Testis (tissue), 3 donors: Measurements from ENCODE around the gene DPP10. TPM values are rescaled to one million over a fixed set of nuclear protein-coding genes. Genes with fewer than 3 reads are reported as not detected.

Source experiments
- DNase-seq: peaks from one replicate; pipeline ENCODE4 v3.0.0-alpha.2; 2019
- H3K27ac ChIP-seq, 2 donors: fragments of 200-600 bp; sonication (generic); one replicate each; pipeline ENCODE4 v1.5.1; 2019
- H3K27me3 ChIP-seq: fragments of 200-600 bp; sonication (generic); one replicate; pipeline ENCODE4 v1.5.1; 2019
- H3K36me3 ChIP-seq: fragments of 200-600 bp; sonication (generic); one replicate; pipeline ENCODE4 v1.5.1; 2017; ENCODE audit warnings: low read depth; ENCODE audit errors: missing control alignments
- H3K4me1 ChIP-seq: fragments of 200-600 bp; sonication (generic); one replicate; pipeline ENCODE4 v1.5.1; 2019
- H3K4me3 ChIP-seq, 2 donors: fragments of 200-600 bp; sonication (generic); one replicate each; pipeline ENCODE4 v1.5.1; 2017 to 2019
- H3K9me3 ChIP-seq: fragments of 200-600 bp; sonication (generic); one replicate; pipeline ENCODE4 v1.5.1; 2017
- CTCF ChIP-seq, 3 experiments: fragments of 450-650 bp in 2 of 3; fragments of 200-600 bp in 1 of 3; sonication (generic) in 1 of 3; IDR thresholded peaks; one replicate each; pipeline ENCODE4 v1.5.1; 2016 to 2019; ENCODE audit warnings: antibody characterized with exemption in 3 of 3, mild to moderate bottlenecking in 2 of 3, moderate library complexity in 1 of 3
- POLR2A ChIP-seq: fragments of 450-650 bp; IDR thresholded peaks from one replicate; pipeline ENCODE4 v1.6.1; 2017; ENCODE audit warnings: antibody characterized with exemption, mild to moderate bottlenecking, moderate library complexity
- WGBS, 2 donors: methylation state at CpG; one replicate each; pipeline ENCODE4 v1.1.5; 2018; 5-methylcytosine and 5-hydroxymethylcytosine counted together
- intact Hi-C: fragments of 100-400 bp; cut with DNase I; formaldehyde crosslinking; loops from one replicate; pipeline ENCODE4 v1.15.1; 2023; ENCODE audit warnings: low total_unique reads
- polyA plus RNA-seq: library from polyadenylated mRNA; stranded (reverse); fragments of 350-450 nt; fragmentation: Illumina TruSeq; extraction: RNeasy Lipid Tissue Mini Kit (QIAGEN cat#74804); gene quantifications from one replicate; pipeline ENCODE4 v1.2.3, GENCODE V29; 2014; ENCODE audit warnings: low read depth, low replicate concordance; ENCODE audit not compliant: insufficient read depth
- total RNA-seq, 2 donors: library from RNA; depleted of rRNA; stranded (reverse); fragments of >200 nt; gene quantifications; one replicate each; pipeline ENCODE4 v1.2.3, GENCODE V29; 2016

Gene DPP10
- total and polyA plus RNA-seq, 3 donors from 2014 or later: 1.7 to 6.7 (median 6.7) TPM

- DNase-seq: no peak
- Histone ChIP-seq H3K9me3 (no peaks in the 10 kb centered on the region), H3K27me3 (no peaks in the 10 kb centered on the region), H3K4me1 (no peaks in the 10 kb centered on the region), H3K36me3 (no peaks in the 10 kb centered on the region), H3K4me3 (no peak overlapping the region), H3K27ac (no peak overlapping the region)
- TF ChIP-seq CTCF (IDR thresholded peaks at IDR 0.05) (no peak), POLR2A (no peak)
- intact Hi-C loops: no loop called here
- WGBS, 2 donors: 86% methylated on average over 4 of the region's 4 CpGs
Observed at GRCh38 chr2:115533081-115533480, 1090.6 kb downstream of the DPP10 start.

DNA sequence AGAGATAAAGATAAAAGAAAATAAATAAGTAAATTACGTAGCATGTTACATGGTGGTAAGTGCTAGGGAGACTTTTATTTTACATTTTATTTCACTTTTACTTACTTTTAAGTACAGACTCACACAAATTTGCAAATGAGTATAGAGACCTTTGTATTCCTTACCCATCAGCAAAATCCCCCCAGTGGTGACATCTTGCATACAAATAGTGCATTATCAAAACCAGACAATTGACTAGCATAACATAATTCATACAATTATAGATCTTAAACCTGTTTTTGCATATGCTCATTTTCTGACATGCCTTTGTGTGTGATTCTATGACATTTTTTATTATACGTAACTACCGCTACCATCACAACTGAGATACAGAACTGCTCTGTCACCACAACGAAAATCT is 1099.4 kb downstream of the DPP10 start:
- no peaks in the 10 kb centered on the region for H3K9me3 ChIP-seq
- TF ChIP-seq POLR2A: no peak
- TF ChIP-seq CTCF (IDR thresholded peaks at IDR 0.05): no peak
- no peaks in the 10 kb centered on the region for H3K36me3 ChIP-seq
- H3K27me3 ChIP-seq: no peaks in the 10 kb centered on the region
- no peak overlapping the region for H3K4me3 ChIP-seq
- intact Hi-C loops: no loop called here
- H3K4me1 ChIP-seq: no peaks in the 10 kb centered on the region
- WGBS, 2 donors: 96 to 97% methylated on average over 4 of the region's 4 CpGs
- no peak overlapping the region for H3K27ac ChIP-seq
- no peak for DNase-seq

- H3K27ac ChIP-seq: no peak overlapping the region
- no peaks in the 10 kb centered on the region for H3K4me1 ChIP-seq
- no peaks in the 10 kb centered on the region for H3K27me3 ChIP-seq
- intact Hi-C loops: no loop called here
- H3K9me3 ChIP-seq: no peaks in the 10 kb centered on the region
- TF ChIP-seq CTCF (IDR thresholded peaks at IDR 0.05) (no peak), POLR2A (no peak)
- no peak for DNase-seq
- no peaks in the 10 kb centered on the region for H3K36me3 ChIP-seq
- WGBS, 2 donors: 66 to 74% methylated on average over 1 of the region's 1 CpG
- H3K4me3 ChIP-seq: no peak overlapping the region
Observed at GRCh38 chr2:115542331-115542730, 1099.9 kb downstream of the DPP10 start.

DNA sequence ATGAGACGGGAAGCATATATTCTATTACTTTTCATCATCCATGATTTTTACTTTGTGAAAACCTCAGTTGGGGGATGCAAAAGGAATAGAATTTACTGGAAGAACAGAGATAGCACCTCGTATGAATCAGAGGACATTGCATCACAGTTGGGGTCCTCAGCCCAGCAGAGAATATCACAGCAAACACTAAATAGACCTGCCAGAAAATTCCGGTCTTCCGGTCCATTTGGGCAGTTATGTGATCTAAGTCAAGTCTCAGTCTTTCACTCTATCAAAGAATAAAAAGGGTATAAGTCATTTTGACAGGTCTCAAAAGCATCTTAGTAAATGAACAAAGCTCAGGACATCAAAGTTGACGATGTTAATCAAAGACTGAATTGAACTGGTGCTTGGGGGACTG is 1100.6 kb downstream of the DPP10 start:
- WGBS, 2 donors: 83 to 85% methylated on average over 5 of the region's 5 CpGs
- no peak for TF ChIP-seq CTCF (IDR thresholded peaks at IDR 0.05)
- TF ChIP-seq POLR2A: no peak

DNA sequence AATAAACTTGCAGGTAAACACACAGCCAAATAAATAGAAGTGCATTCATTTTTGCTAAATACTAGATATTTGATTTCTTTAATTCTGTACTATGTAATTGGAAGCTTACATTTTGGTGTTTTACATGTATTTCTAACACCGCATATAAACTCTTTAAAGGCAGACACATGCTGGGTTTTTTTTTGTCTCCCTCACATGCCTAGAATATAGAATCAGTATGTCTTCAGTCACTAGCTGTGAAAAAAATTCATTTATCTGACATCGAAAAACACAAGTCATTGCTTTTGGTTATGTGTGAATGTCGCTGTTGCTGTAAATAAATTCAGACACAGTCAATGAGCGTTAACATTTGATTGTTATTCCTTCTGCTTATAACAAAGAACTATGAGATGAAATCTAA is 1101.0 kb downstream of the DPP10 start:
- TF ChIP-seq CTCF (IDR thresholded peaks at IDR 0.05) (no peak), POLR2A (no peak)
- no peaks in the 10 kb centered on the region for H3K36me3 ChIP-seq
- intact Hi-C loops: no loop called here
- H3K9me3 ChIP-seq: no peaks in the 10 kb centered on the region
- 91 to 94% methylated on average over 4 of the region's 4 CpGs for WGBS, 2 donors
- no peak overlapping the region for H3K4me3 ChIP-seq
- no peak overlapping the region for H3K27ac ChIP-seq
- no peaks in the 10 kb centered on the region for H3K27me3 ChIP-seq
- H3K4me1 ChIP-seq: no peaks in the 10 kb centered on the region
- DNase-seq: no peak

More for the DNA sequence above, 1100.6 kb downstream of the DPP10 start:
- H3K27me3 ChIP-seq: no peaks in the 10 kb centered on the region
- no peaks in the 10 kb centered on the region for H3K9me3 ChIP-seq
- no peak overlapping the region for H3K4me3 ChIP-seq
- H3K36me3 ChIP-seq: no peaks in the 10 kb centered on the region
- no peaks in the 10 kb centered on the region for H3K4me1 ChIP-seq
- intact Hi-C loops: no loop called here
- H3K27ac ChIP-seq: no peak overlapping the region
- no peak for DNase-seq
